CD4-positive, alpha-beta T cell (primary cell): ENCODE measurements around the gene SAP30BP. TPM values are rescaled to one million over a fixed set of nuclear protein-coding genes. Genes with fewer than 3 reads are reported as not detected.

Experiments
- ATAC-seq: fragments of 200-7000 bp; cut with Tn5 transposase; one replicate; pipeline ENCODE4 v1.10.0; 2022; ENCODE audit warnings: mild to moderate bottlenecking; ENCODE audit not compliant: poor library complexity
- CTCF ChIA-PET: fragments of 350-600 bp; sonication (Branson Sonifier 250); formaldehyde crosslinking; loops from one replicate; lab custom pipeline; 2021; ENCODE audit warnings: antibody characterized with exemption, inconsistent platforms; lab: Charles Lee
- POLR2A ChIA-PET: fragments of 350-600 bp; sonication (Branson Sonifier 250); formaldehyde crosslinking; loops from one replicate; lab custom pipeline; 2021; ENCODE audit warnings: antibody characterized with exemption, inconsistent platforms; lab: Charles Lee
- DNase-seq, 14 experiments: peaks; one replicate each; pipeline ENCODE4 v3.0.0-alpha.2; 2013 to 2020; ENCODE audit warnings: mixed read lengths in 2 of 14
- H3K27ac ChIP-seq, 2 donors: one replicate each; pipeline versions ENCODE4 v1.5.1 to v1.7.0; 2013; ENCODE audit warnings: low read length in 2 of 2, low read depth in 1 of 2, mild to moderate bottlenecking in 1 of 2
- H3K27me3 ChIP-seq, 2 experiments: 1 replicate in 1 of 2; 2 replicates in 1 of 2; pipeline versions ENCODE4 v1.6.1 to v1.7.0; 2013; ENCODE audit warnings: low read length in 2 of 2, control low read depth in 1 of 2, mild to moderate bottlenecking in 1 of 2, moderate library complexity in 1 of 2; ENCODE audit not compliant: insufficient read depth in 2 of 2, control insufficient read depth in 1 of 2
- H3K36me3 ChIP-seq: one replicate; pipeline ENCODE4 v1.6.1; 2013; ENCODE audit warnings: low read length, control low read depth; ENCODE audit not compliant: insufficient read depth
- H3K4me1 ChIP-seq: one replicate; pipeline ENCODE4 v1.6.1; 2013; ENCODE audit warnings: low read length, control low read depth; ENCODE audit not compliant: insufficient read depth
- H3K4me3 ChIP-seq: one replicate; pipeline ENCODE4 v1.5.1; 2013; ENCODE audit warnings: mild to moderate bottlenecking, low read length, moderate library complexity
- H3K9me3 ChIP-seq, 2 experiments: 1 replicate in 1 of 2; 2 replicates in 1 of 2; pipeline versions ENCODE4 v1.6.1 to v1.7.0; 2013; ENCODE audit warnings: low read length in 2 of 2, mild to moderate bottlenecking in 2 of 2, control low read depth in 1 of 2, moderate library complexity in 1 of 2; ENCODE audit not compliant: control insufficient read depth in 1 of 2, insufficient read depth in 1 of 2
- H3K27ac Mint-ChIP-seq: one replicate; pipeline ENCODE4 v1.8.0; 2020; ENCODE audit warnings: mixed read lengths
- H3K27me3 Mint-ChIP-seq: one replicate; pipeline ENCODE4 v1.8.0; 2021; ENCODE audit warnings: mixed read lengths
- H3K36me3 Mint-ChIP-seq: one replicate; pipeline ENCODE4 v1.8.0; 2021; ENCODE audit warnings: low read depth, mixed read lengths
- H3K4me1 Mint-ChIP-seq: one replicate; pipeline ENCODE4 v1.8.0; 2021; ENCODE audit warnings: low read depth, mixed read lengths
- H3K4me3 Mint-ChIP-seq: one replicate; pipeline ENCODE4 v1.8.0; 2020; ENCODE audit warnings: mild to moderate bottlenecking, mixed read lengths
- H3K9me3 Mint-ChIP-seq: one replicate; pipeline ENCODE4 v1.8.0; 2020; ENCODE audit warnings: mixed read lengths
- intact Hi-C, 2 experiments: fragments of 100-400 bp; cut with DNase I in 1 of 2; cut with micrococcal nuclease in 1 of 2; formaldehyde crosslinking; loops; one replicate each; pipeline versions ENCODE4 v1.15.1 to v1.9.0; 2023 to 2025; cut with DNase I, micrococcal nuclease
- total RNA-seq, 174 experiments: library from RNA in 2 of 174; stranded (reverse) in 2 of 174; gene quantifications; one replicate each; pipeline ENCODE4 v1.2.3 and lab custom pipeline; 2021 to 2026
- TF ChIP-seq, protein P1 (sequence below): fragments of 200-600 bp; IDR thresholded peaks from one replicate; pipeline ENCODE4 v1.8.0; 2022; ENCODE audit warnings: antibody characterized with exemption, mild to moderate bottlenecking

The SAP30BP gene
- total RNA-seq, 2 experiments from 2014 or later = 209 to 227 TPM

DNA sequence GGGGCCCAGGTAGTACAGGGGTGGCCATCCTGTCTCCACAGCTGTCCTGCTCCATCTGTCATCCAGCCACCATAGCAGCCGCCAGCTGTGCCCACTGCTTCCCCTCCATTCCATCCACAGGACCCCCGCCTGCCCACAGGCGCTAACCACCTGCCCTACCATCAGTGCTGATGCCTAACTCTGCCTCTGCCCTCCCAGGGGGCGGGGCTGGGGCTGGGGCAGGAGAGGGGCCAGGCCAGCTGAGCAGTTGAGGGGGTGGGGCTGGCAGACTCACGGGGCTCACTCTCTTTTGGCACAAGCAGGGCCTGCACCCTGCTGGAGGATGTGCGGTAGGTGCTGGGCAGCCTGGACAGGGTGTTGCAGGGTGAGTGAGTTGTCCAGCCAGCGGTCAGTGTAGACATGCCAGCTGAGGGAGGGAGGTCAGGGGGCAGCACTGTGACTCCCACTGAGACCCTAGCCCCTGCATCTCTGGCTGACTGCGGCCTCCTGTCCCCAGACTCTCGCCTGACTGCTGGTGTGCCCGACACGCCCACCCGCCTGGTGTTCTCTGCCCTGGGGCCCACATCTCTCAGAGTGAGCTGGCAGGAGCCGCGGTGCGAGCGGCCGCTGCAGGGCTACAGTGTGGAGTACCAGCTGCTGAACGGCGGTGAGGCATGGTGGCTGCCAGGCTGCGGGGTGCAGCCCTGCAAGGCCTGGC lies 88.2 kb downstream of the SAP30BP start:
- H3K9me3 ChIP-seq = no peaks in the 10 kb centered on the region
- H3K4me3 ChIP-seq = no peak overlapping the region
- intact Hi-C loops = loop anchor here in 1 of 2 experiments (10.0 kb wide), 1 partner anchor 491 kb away; the partner anchor contains the start of genes GGA3 and MRPS7
- Mint-ChIP-seq H3K4me1 (peaks cover 6% of the 10 kb centered on the region), H3K27me3 (no peaks in the 10 kb centered on the region), H3K36me3 (no peaks in the 10 kb centered on the region), H3K9me3 (no peaks in the 10 kb centered on the region), H3K27ac (no peak overlapping the region), H3K4me3 (peak overlapping the region; percentile 84)
- peak in 1 of 14 experiments; percentile 39 for DNase-seq
- POLR2A ChIA-PET = interaction anchor here (1.0 to 3.3 kb wide), 2 partner anchors 22 to 30 kb away, joined by 3 to 58 read pairs; partner anchors contain the start of gene UNK
- TF ChIP-seq, protein P1, sequence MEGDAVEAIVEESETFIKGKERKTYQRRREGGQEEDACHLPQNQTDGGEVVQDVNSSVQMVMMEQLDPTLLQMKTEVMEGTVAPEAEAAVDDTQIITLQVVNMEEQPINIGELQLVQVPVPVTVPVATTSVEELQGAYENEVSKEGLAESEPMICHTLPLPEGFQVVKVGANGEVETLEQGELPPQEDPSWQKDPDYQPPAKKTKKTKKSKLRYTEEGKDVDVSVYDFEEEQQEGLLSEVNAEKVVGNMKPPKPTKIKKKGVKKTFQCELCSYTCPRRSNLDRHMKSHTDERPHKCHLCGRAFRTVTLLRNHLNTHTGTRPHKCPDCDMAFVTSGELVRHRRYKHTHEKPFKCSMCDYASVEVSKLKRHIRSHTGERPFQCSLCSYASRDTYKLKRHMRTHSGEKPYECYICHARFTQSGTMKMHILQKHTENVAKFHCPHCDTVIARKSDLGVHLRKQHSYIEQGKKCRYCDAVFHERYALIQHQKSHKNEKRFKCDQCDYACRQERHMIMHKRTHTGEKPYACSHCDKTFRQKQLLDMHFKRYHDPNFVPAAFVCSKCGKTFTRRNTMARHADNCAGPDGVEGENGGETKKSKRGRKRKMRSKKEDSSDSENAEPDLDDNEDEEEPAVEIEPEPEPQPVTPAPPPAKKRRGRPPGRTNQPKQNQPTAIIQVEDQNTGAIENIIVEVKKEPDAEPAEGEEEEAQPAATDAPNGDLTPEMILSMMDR = no peak
- CTCF ChIA-PET = no interaction called here
- ATAC-seq = no peak
- no peaks in the 10 kb centered on the region for H3K27me3 ChIP-seq
- peaks cover 21% of the 10 kb centered on the region for H3K4me1 ChIP-seq
- peaks cover 3% of the 10 kb centered on the region for H3K36me3 ChIP-seq
- no peak overlapping the region for H3K27ac ChIP-seq

GRCh38 chr17:75755990-75756389 lies 88.9 kb downstream of the SAP30BP start:
- H3K27ac Mint-ChIP-seq = no peak overlapping the region

DNA sequence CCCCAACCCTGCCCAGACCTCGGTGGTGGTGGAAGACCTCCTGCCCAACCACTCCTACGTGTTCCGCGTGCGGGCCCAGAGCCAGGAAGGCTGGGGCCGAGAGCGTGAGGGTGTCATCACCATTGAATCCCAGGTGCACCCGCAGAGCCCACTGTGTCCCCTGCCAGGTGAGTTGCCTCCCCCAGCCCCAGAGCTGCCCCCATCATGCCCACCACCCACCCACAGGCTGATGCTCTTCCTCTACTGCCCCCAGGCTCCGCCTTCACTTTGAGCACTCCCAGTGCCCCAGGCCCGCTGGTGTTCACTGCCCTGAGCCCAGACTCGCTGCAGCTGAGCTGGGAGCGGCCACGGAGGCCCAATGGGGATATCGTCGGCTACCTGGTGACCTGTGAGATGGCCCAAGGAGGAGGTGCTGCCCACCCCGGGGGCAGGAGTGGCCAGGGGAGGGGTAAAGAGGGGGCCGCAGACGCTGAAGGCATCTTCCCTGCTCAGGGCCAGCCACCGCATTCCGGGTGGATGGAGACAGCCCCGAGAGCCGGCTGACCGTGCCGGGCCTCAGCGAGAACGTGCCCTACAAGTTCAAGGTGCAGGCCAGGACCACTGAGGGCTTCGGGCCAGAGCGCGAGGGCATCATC lies 89.4 kb downstream of the SAP30BP start:
- CTCF ChIA-PET = no interaction called here
- peak in 1 of 14 experiments; percentile 31 for DNase-seq
- H3K4me3 ChIP-seq = no peak overlapping the region

More at GRCh38 chr17:75755990-75756389, 88.9 kb downstream of the SAP30BP start:
- Histone ChIP-seq H3K9me3 (no peaks in the 10 kb centered on the region), H3K27me3 (no peaks in the 10 kb centered on the region), H3K4me3 (no peak overlapping the region), H3K36me3 (peaks cover 3% of the 10 kb centered on the region), H3K4me1 (peaks cover 21% of the 10 kb centered on the region), H3K27ac (no peak overlapping the region)
- TF ChIP-seq, protein P1 = no peak
- no peaks in the 10 kb centered on the region for H3K36me3 Mint-ChIP-seq
- H3K4me3 Mint-ChIP-seq = peak overlapping the region; percentile 45
- ChIA-PET POLR2A (no interaction called here), CTCF (no interaction called here)
- ATAC-seq (no peak), DNase-seq (no peak)
- no peaks in the 10 kb centered on the region for H3K9me3 Mint-ChIP-seq
- intact Hi-C loops = loop anchor here in 1 of 2 experiments (10.0 kb wide), 1 partner anchor 491 kb away; the partner anchor contains the start of genes GGA3 and MRPS7
- H3K27me3 Mint-ChIP-seq = no peaks in the 10 kb centered on the region
- peaks cover 6% of the 10 kb centered on the region for H3K4me1 Mint-ChIP-seq

More for the DNA sequence above, 89.4 kb downstream of the SAP30BP start:
- TF ChIP-seq, protein P1 = no peak
- Mint-ChIP-seq H3K4me1 (peaks cover 6% of the 10 kb centered on the region), H3K4me3 (no peak overlapping the region), H3K27me3 (no peaks in the 10 kb centered on the region), H3K9me3 (no peaks in the 10 kb centered on the region), H3K36me3 (no peaks in the 10 kb centered on the region), H3K27ac (no peak overlapping the region)
- no peak for ATAC-seq
- POLR2A ChIA-PET = no interaction called here
- H3K27ac ChIP-seq = no peak overlapping the region
- peaks cover 3% of the 10 kb centered on the region for H3K36me3 ChIP-seq
- peaks cover 21% of the 10 kb centered on the region for H3K4me1 ChIP-seq
- no peaks in the 10 kb centered on the region for H3K9me3 ChIP-seq
- intact Hi-C loops = loop anchor here in 1 of 2 experiments (10.0 kb wide), 1 partner anchor 492 kb away; the partner anchor contains the start of genes GGA3 and MRPS7
- no peaks in the 10 kb centered on the region for H3K27me3 ChIP-seq
